HG03575 (cell line): Measurements from ENCODE around the gene EVA1A.

ENCODE experiments used
- ATAC-seq: cut with Tn5 transposase; IDR thresholded peaks from one replicate; pipeline ENCODE4 v1.9.1; 2021; ENCODE audit not compliant: unreplicated experiment, insufficient number of reproducible peaks, low FRiP score; ENCODE audit errors: extremely low read depth

Gene EVA1A

DNA sequence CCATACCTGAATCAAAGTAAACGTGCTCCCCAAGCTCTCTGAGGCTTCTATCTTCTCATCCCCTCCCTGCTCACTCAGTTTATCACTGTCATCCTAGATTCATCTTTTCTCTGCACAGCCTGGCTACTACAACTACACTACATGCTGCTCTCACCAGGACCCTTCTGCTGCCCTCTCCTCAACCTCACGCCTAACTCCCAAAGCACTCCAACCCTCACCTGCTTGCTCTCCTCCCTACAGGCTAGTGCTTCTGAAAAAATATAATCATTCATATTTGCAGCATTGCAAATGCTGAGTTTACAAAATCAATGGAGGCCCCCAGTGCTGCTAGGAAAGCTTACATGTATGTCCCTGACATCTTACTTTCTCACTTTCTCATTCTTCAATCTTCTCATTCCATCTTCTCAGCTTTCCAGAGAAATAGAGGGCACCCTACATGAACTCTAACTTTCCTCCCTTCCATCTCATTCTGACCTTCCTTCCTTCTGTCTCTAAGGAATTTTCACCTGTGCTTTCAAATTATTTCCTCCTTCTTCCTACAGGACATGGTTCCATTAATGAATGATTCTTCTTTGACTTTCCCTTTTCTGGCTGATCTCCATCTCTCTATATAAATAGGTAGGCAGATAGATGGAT is 36.3 kb downstream of the EVA1A start:
- no peak for ATAC-seq

DNA sequence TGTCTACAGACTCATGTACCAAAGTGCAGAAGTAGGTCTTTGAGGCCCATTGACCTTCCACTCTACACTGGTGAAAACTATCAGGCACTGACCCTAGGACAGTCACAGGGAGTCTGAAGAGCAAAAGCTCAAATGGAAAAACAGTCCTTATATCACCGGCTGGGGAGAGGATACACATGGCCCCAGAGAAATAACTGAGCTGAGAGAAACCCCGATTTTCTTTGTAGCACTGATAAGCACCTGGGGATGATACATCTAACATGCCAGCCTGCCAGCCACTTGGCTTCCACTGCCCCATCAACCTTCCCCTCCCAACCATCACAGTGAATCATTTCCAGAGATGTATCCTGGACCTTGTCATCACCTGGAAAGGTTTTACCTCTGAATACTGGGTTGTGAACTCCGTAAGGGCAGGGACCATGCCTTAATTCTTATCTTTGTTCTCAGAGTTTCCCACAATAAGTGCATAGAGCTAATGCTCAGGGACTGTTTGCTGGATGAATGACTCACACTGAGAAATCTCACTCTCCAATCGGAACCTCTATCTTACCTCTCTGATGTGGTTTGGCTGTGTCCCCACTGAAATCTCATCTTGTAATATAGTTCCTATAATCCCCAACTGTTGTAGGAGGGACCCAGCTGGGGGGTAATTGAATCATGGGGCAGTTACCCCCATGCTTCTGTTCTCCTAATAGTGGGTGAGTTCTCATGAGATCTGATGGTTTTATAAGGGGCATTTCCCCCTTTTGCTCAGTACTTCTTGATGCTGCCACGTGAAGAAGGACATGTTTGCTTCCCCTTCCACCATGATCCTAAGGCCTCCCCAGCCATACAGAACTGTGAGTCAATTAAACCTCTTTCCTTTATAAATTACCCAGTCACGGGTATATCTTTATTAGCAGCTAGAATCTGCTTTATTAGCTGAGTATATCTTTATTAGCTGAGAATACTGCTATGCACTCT is 37.1 kb downstream of the EVA1A start:
- ATAC-seq: peak; percentile 90

DNA sequence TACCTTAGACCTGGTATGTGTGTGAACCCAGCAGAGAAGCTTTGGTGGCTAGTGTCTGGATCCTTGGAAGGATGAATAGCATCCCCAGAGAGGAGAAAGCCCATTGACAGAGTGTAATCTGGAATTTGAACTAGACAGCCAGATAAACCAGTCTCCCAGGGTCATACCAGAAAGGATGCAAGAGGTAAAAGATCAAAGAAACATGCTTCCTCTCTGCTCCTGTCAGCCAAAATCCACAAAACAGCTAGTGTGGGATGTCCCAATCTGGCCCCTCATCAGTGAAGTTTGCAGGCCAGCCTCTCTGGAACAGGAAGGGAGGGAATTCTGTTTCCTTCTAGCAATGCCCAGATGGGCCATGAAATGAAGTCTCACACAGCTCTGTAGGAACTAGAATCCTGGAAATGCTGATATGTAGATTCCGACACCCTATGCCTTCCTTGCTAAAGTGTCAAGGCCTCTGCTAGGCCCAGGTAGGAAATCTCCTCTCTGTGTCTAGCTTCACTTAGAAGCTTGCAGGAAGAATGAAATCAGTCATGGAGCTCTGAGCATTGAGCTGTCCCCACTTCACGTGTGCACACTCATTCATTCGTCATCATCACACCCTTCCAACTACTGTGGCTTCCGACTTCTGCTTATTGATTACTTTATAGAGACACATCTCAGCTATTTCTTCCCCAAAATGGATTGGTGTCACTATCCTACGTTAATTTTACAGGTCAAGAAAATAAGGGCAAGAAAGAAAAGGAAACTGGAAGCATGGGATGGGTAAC is 38.0 kb downstream of the EVA1A start:
- ATAC-seq: no peak

DNA sequence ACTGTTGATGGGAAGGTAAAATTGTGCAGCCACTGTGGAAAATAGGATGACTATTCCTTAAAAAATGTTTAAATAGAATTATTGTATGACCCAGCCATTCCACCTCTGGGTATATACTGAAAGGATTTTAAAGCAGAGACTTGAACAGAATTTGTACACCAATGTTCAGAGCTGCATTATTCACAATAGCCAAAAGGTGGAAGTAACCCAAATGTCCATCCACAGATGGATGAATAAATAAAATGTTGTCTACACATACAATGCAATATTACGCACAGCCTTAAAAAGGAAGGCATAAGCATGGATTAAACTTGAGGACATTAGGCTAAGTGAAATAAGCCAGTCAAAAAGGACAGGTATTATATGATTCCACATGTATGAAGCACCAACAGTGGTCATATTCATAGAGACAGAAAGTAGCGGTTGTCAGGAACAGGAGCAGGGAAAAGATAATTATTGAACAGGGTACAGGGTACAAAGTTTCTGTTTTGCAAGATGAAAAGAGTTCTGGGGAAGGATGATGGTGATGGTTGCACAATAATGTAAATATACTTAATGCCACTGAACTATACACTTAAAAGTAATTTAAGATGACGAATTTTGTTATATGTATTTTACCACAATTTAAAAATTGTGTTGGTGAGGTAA is 39.4 kb downstream of the EVA1A start:
- ATAC-seq: no peak

DNA sequence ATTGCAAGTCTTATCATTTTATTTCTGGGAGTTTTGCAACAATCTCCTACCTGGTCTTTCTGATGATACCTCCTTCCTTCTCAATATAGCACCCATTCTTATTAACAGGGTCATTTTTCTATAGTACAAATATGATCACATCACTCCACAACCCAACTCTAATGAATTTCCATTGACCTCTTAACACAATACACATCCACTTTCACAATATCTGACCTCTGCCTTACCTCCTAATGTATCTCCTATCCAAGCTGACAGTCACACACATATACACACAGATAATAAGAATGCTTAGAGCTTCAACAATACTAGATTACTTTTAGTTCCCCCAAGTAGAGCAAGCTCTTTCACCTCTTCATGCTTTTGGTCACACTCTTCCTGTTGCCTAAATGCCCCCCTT is 40.9 kb downstream of the EVA1A start:
- no peak for ATAC-seq

DNA sequence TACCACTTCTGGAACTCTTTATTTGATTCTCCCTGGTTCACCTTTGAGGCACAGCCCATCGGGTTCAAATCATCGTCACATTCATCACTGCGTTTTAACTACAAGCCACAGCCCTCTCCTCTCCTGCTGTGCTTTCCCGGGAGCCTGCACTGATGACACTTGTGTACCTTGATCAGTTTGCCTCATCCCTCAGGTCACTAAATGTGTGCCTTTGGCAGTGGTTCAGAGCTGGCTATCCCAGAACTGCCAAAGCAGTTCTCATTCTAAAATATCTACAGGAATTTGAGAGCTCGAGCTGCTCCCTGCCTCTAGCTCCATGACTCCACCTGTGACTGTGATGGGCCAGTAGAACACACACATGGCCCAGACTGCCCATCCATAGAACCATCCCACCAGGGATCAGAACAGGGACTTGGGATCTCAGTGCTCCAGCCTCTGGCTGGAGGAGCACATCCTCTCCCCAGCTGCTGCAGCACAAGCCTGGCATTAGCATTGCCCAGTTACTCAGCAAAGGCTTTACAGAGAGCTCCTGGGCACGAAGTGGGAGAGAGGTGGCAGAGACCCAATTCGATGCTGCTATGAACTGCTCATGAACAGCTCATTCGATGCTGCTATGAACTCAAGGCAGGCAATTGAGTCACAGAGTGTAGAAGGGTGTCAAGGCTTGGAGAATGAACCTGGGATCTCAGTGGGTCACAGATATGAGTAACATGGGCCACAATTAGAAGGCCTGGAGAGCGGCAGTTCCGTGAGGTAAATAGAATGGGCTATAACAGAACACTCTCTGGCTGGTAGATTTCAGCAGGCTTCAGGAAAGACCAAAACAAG is 41.9 kb downstream of the EVA1A start:
- ATAC-seq: no peak

DNA sequence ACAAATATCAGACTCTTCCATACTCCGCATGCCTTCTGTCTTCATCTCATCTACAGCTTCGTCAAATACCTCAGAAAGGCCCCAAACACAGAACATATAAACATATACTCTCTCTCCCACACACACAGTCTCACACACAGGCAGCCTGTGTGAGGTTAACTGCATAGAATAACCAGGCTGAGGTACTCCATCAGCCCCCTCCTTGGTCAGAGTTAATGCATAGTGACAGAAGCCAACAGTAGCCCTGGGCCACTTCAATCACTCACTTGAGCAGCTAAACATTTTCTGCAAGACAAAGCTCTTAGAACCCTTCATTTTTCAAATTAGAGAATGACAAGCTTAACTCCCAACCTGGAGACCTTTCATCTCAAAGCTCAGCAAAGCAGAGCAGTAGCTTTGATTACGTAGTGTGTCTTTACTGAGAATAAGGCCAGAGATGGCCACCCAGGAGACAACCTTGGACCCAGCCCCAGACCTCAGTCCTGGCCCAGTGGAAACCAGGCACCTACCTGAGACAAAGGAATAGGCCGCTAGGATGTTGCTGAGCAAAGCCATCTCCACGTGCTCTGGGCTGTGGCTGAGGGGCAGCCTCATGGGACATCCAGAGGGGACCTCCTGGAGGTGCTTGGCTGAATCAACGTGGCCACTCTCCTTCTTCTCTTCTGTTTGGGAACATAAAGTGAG is 43.0 kb downstream of the EVA1A start:
- no peak for ATAC-seq

DNA sequence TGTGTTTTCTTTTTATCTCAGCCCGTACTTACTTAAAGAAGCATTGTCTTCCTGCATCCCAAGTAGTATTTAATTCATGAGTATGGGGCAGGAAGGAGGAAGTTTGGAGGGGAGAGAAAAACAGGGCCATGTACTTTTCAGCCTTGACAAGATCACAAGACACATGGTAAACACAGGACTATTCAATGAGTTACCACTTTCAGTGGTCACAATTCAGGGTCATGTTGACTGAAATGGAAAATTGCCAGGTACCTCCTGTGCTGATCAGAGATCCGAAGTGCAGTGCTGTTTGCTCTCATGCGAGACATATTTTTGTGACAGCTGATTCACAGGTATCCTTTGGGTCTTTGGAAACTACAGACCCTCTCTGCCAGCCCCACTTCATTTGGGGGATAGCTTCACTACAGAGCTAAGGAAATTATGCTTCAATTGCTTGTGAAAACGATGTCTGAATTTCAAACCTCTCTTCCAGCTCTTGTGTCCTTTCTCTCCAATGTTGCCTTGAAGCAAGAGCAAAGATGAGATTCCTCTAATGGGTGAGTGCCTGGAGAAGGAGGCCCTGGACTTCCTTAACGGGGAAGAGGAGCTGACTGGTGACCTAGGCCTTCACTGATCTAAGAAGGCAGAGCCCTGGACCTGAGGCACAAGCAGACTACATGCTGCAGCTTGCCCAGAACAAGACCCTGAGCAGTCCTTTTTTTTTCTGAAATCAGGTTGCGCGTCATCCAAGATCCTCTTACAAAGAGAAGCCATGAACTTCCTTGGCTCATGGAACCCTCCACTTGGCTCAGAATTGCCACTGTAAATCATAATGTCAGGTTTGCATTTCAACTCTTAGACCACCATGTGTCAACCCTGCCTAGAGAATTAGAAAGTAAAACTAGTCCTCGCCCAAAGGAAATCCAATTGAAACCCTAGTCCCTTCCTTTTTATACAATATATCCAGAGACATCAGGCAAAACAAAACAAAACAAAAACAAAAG is 44.1 kb downstream of the EVA1A start:
- ATAC-seq: no peak

DNA sequence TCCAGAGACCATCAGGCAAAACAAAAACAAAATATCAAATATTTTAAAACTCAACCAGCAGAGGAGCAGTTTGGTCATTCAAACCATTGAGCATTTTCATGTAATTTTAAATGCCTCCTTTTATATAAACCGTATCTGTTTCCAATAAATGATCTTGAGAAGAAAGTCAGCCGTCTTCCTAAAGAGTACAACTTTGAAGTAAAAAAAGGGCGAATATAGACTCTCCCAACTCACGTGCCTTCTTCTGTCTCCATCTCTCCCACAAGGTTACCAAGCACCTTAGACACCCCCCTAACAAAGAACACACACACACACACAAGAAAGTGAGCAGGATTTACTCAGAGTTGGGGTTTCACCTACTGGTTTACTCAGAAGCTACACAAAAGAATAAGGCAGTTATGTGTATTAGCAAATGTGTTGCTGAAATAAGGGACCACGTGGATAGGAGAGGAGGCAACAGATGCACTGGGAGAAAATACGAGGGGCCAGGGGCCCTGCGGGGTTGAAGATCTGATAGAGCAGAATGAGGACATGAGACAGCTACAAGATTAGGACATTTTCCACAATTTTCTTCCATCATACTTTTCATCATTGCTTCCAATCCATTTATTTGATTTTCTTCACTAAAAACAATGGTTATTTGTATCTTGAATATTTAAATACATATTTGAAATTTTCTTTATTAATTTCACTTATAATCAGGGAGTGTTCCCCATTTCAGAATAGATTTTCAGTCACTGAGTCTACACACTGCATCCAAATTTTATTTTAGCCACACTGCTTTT is 45.0 kb downstream of the EVA1A start:
- ATAC-seq: no peak

DNA sequence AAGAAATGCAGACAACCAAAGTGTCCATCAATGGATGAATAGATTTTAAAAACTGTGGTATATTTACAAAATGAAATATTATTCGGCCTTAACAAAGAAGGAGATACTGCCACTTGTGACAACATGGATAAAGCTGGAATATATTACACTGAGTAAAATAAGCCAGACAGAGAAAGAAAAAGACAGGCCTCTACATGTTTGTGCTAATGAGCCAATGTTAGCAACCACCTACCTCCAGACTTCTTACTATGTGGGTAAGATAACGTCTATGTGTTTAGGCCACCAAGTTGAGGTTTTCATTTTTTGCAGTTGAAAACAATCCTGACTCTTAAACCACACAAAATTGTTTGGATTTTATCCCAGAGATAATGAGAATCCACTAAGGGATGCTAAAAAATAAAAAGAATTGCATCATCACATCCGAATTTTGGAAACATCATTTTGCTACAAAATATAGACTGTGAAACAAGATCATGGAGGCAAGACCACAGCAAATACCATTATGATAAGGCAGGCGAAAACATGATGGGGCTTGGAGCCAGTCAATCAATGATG is 47.0 kb downstream of the EVA1A start:
- no peak for ATAC-seq

DNA sequence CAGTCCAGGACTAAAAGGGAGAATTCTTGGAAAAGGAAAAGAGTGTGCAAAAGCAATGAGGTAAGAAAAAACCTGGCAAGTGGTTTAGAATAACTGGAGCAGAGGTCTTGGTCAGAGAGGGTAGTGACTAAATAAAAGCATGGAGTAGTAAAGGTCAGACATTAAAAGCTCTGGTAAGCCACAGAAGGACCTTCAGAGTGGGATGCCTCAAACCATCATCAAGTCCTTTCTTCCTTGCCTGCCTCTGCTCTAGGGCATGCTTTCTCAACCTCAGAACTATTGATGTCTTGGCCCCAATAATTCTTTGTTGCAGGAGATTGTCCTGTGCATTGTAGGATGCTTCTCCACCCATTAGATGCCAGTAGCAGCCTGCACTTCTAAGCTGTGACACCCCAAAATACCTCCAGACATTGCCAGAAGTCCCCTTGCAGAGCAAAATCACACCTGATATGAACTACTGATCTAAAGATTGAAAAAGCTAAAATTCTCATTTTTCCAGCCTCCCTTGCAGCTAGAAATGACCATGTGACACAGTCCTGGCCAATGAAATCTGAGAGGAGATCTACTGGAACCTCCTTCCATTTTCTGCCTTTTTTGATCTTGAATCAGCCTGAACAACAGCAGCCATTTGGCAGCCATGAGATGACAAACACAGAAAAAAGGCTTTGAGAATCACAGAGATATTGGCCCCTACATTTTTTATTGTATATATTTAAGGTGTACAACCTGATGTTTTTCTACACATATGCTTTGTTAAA is 48.1 kb downstream of the EVA1A start:
- ATAC-seq: no peak

DNA sequence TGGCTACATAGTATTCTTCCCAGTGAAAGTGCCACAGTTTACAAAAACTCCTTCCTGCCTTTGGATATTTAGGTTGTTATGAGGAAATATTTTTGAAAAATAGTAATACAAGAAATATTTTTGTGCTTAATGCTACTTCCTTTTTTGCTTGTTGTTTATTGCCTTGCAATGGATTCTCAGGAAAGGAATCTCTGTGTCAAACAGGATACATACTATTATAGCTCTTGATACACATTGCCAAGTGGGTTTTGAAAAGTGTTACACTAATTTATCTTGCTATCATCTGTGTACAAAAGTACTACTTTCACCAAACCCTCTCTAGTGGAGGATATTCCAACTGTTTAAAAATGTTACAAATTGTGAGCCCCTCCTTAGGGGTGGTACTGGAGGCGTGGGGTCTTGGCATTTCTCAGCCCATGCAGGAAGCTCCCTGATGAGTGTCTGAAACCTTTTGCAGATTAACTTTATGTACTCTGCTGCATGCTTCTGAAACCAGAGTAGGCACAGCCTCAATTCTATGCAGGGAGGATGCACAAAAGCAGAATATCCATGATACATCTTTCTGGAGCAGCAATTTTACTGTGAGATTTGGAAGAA is 54.5 kb downstream of the EVA1A start:
- no peak for ATAC-seq

DNA sequence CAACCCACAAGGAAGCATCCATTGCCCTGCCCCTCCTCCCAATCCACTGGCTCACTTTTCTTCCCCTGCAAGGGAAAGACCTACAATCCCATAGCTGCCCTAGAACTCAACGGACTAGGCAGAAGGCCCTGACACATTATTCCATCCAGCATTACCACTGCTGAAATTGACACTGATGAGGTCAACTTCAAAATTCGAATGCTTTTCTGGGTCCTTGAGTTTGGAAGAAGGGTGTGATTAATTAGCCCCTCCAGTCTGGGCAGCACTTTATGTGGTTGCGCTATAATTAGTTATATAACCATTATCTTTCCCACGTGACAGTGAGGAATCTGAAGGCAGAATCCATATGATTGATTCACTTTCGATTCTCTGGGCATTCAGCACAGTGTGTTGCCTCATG is 55.7 kb downstream of the EVA1A start:
- ATAC-seq: no peak

DNA sequence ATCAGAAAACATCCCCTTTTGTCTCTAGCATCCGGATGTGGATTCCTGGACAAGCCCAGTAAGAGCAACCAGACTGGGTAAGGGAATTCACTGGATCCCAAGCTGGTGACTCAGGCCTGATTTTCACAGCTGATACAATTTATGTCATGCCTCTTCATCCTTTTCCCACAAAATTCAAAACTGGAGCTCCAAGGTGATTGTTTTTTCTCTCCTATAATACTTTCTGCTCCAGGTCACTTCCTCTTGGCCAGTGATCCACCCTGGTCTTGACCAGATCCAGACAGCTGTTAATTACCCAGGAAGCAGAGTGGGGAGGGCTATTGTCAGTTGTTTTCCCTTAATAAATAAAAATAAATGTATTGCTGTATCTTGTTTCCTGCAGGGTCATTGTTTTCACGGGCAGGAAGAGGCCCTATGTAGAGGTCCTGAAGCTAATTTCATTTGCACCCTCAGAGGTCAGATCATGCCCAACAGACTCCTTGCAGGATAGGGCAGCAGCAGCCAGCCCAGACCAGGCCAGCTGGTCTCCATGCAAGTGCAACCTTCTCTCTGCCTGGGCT is 57.6 kb downstream of the EVA1A start:
- no peak for ATAC-seq

DNA sequence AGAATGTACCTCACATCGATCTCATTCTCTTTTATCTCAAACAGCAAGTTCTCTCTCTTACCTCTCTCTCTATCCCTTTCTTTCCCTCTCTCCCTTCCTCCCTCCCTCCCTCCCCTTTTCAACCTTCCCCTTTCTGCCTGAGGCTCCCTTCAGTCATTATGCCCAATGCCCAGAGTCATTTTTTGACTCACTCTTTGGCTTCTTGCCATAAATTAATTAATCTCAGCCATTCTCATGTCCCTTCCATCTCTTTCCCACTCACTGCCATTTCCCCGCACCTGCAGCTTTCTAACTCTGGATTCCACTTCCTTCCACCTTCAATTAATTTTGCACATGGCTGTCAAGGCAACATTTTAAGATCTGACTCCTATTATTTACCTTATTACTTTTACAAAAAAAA is 60.1 kb downstream of the EVA1A start:
- no peak for ATAC-seq
